HTR-8/SVneo (cell line): ENCODE results near the gene NGF.
"Not testable (repeated sequence)": the region's sequence is repeated elsewhere in the genome, so short reads cannot be mapped to it uniquely, and the experiment has no call there.

Experiments used
- DNase-seq: peaks from one replicate; pipeline ENCODE4 v3.0.0; 2011; ENCODE audit warnings: low spot score, mixed read lengths; ENCODE audit not compliant: insufficient read length
- FAIRE-seq: peaks from 2 replicates; lab custom pipeline; 2011; peaks lifted over from hg19 to GRCh38; lab: Jason Lieb, UNC

The NGF gene

DNA sequence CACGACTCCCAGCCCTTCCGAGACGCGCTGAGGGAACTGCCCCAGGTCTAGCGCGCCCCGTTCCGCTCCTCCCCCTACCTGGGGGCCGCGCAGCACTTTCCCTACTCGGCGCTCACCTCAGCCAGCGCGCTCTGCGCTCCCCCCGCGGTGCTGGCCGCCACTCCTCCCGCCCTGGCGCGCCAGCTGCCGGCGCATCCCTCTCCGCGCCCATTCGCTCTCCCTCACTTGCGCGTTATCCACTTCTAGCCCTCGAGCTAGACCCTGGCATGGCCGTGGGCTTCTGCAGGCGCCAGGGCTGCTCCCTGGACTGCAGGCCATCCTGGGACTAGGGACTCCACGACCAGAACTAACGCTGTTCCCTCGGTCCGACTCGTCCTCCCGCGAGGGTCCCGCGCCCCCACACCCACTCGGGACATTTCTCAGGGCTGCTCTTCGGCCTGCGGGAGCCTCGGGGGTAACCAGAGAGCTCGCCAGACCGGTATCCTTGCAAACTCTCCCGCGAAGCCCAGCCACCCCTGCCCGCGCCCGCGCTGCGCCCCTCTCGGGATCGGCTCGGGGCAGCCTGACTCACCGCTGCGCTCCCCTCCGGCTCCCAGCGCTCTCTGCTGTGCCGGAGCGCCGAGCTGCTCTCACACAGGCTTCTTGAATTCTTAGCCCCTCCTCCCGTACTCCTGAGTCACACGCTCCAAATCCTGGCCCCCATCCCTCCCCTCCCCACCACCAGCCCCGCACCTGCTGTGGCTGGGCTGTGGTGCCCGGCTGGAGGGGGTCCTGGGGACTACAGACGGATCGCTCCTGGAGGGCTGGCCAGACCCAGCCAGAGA lies at the start of gene NGF:
Gene NGF (minus strand): TSS at position 617 of the 824 bp plus-strand sequence. CDS start 51,454 bp downstream, outside the sequence.
- DNase-seq (peak; percentile 49), FAIRE-seq (no peak)

DNA sequence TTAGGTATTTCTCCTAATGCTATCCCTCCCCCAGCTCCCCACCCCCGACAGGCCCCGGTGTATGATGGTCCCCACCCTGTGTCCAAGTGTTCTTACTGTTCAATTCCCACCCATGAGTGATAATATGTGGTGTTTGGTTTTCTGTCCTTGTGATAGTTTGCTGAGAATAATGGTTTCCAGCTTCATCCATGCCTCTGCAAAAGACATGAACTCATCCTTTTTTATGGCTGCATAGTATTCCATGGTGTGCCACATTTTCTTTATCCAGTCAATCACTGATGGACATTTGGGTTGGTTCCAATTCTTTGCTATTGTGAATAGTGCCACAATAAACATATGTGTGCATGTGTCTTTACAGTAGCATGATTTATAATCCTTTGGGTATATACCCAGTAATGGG lies 45.4 kb upstream of the NGF start:
- not testable (repeated sequence) for FAIRE-seq

DNA sequence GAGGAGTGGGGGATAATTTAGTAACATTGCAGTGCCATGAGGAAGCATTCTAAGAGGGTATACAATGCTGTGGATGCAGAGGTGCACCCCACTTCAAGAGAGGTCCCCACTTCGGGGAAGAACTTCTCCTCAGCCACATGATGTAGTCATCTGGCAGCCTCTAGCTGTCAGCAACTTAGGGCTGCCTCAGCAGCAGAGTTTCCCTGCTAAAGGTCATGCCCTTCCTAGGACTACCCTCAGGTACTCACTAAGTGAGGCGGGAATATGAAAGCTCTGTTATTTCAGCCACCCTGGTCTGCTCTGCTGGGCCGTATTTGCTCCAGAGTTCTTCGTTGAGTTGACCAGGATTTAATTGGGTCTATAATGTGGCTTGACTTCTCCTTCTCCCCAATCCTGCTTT lies 41.9 kb upstream of the NGF start:
- no peak for DNase-seq
- FAIRE-seq, result no peak

More for the DNA sequence above, 45.4 kb upstream of the NGF start:
- DNase-seq, result not testable (repeated sequence)

DNA sequence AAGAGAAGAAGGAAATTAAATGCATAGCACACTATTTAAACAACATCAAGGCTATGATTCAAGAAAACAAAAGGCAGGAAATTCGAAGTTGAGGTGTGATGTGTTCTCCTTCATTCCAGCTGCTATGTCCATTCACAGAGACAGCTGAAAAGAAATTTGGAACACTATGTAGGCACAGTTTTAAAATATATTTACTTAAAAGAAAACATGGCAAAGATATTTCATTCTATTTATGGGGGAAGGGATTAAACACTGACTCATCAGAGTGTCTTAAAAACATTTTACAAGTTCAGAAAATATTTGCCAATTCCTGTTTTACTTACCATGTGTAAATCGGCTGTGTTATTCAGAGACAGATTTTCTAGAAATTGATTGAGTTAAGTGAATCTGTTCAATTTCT lies 39.4 kb upstream of the NGF start:
- DNase-seq, result no peak
- FAIRE-seq, result no peak

DNA sequence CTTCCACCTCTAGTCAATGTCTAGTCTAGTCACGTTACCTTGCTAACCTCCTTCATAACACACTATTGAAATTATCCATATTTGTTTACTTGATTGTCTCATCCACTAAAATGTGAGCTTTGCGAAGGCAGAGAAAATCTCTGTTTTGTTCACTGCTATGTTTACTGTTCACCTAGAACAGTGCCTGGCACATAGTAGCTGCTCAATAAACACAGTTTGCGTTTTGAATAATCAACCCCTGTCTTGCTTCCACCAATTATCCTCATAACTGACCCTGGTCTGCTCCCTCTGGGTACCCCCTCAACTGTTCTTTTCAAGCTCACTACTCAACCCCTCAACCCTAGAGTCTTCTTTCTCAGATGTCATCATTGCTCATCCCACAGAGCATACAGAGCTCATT lies 36.5 kb upstream of the NGF start:
- no peak for FAIRE-seq
- no peak for DNase-seq

DNA sequence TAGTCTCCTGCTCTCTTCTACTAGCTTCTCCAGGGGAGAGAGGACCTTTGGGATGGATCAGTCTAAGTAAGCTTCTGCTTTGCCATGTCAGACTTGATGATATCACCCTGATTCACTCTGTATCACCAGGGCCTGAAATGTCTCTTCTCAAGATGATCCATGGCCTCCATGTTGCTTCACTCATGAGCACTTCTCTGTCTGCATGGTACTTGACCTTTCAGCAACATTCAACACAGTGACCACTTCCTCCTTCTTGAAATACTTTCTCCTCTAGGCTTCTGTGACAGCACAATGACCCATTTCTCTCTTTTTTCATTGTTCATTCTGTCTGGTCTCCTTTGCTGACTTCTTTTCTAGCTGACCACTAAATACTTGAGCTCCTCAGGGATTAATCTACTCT lies 35.3 kb upstream of the NGF start:
- DNase-seq, result peak; percentile 1
- FAIRE-seq, result no peak

DNA sequence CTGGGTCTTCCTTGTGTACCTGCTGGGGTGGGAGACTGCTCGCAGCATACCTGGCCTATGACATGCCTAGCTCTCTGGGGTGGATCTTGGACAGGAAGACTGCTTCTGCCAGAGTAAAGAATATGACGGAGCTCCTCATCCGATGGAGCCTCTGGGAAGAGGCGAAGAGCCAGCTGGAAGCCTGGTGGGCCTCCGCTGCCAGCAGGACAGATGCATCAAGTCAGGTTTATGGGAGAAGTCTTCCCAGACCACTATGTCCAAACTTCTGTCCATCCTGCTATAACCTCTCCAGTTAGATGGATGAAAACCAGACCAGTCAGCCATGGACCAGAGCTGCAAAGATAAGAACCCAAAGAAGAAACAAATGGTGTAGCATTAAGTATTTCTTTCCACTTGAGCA lies 27.7 kb upstream of the NGF start:
- DNase-seq, result no peak
- no peak for FAIRE-seq

DNA sequence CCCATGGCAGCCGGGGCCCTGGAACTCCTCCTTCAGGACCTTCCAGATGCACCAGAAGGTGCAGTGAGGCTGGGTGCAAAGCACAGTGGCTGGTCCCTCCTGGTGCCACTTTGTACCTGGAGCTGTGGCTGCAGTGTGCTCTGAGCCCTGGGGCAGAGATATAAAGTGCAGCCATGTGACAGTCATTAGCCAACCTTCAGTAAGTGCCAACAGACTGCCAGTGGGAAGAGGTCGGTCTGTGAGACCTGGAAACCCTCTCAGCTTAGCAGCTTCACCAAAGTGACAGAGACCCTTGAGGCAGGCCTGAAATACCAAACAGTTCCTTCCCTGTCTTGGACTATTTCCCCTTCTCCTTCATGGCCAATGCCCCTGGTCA lies 26.7 kb upstream of the NGF start:
- no peak for FAIRE-seq
- DNase-seq, result no peak

DNA sequence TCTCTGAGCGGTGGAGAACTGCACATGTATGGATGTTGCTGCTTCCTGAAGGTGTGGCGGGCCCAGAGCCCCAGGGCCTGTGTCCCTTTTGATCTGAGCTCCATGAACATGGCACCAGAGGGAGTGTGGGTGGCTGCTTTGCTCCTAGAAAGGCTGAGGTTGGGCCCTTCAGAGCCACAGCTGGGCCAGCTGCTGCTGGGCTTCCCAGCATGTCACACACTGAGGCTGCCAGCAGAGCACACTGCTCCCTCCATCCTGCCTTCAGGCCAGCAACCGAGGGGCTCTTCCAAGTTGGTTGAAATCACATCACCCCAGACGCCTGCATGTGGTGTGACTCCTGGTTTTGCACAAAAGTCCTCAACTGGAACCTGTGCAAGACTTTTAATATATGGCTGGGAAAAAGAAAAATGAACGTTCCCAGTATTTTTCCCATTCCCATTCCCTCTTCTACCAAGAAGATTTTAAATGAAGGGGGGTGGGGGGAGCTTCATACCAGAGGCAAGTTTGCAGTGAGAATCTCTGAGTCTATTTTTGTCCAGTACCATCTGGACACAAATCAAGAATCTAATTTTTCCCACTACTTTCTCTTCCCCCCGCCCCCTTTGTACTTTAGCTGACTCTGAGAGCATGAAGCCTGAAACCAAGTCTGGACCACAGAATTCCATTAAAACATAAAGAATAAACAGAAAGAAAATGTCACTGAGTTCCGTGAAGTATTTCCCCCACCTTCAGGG lies 26.2 kb upstream of the NGF start:
- no peak for DNase-seq
- FAIRE-seq, result no peak

DNA sequence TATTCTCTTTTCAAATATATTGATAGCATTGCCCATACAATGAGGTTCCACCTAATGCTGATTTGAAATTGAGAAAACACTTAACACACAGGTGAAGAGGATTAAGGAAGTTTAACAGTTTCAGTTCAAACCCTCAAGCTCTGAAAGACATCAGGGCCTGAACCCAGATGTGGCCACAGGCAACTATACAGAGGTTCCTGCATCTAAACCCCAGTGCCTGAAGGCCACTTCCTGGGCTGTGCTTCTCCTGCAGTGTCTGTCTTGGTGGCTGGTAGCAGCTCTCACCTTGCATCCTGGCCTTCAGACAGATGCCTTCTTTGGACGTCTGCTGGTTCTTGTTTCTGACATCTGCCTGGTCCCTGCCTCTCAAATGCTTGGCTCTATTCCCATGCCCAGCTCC lies 25.1 kb upstream of the NGF start:
- DNase-seq (no peak), FAIRE-seq (no peak)

DNA sequence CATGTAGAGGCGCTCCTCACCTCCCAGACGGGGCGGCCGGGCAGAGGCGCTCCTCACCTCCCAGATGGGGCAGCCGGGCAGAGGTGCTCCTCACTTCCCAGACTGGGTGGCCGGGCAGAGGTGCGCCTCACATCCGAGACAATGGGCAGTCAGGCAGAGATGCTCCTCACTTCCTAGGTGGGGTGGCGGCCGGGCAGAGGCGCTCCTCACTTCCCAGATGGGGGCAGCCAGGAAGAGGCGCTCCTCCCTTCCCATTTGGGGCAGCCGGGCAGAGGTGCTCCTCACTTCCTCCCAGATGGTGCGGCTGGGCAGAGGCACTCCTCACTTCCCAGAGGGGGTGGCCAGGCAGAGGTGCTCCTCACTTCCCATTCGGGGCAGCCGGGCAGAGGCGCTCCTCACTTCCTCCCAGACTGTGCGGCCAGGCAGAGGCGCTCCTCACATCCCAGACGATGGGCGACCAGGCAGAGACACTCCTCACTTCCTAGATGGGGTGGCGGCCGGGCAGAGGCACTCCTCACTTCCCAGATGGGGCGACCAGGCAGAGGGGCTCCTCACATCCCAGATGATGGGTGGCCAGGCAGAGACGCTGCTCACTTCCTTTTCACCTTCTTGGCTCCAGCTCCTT lies 22.6 kb upstream of the NGF start:
- not testable (repeated sequence) for DNase-seq, FAIRE-seq

DNA sequence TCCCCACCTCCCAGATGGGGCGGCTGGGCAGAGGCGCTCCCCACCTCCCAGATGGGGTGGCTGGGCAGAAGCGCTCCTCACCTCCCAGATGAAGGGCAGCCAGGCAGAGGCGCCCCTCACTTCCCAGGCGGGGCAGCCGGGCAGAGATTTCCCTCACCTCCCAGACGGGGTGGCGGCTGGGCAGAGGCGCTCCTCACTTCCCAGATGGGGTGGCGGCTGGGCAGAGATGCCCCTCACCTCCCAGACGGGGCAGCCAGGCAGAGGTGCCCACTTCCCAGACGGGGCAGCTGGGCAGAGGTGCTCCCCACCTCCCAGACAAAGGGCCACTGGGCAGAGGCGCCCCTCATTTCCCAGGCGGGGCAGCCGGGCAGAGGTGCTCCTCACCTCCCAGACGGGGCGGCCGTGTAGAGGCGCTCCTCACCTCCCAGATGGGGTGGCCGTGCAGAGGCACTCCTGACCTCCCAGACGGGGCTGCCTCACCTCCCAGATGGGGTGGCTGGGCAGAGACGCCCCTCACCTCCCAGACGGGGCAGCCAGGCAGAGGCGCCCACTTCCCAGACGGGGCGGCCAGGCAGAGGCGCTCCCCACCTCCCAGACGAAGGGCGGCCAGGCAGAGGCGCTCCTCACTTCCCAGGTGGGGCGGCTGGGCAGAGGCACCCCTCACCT lies 21.9 kb upstream of the NGF start:
- not testable (repeated sequence) for FAIRE-seq, DNase-seq

DNA sequence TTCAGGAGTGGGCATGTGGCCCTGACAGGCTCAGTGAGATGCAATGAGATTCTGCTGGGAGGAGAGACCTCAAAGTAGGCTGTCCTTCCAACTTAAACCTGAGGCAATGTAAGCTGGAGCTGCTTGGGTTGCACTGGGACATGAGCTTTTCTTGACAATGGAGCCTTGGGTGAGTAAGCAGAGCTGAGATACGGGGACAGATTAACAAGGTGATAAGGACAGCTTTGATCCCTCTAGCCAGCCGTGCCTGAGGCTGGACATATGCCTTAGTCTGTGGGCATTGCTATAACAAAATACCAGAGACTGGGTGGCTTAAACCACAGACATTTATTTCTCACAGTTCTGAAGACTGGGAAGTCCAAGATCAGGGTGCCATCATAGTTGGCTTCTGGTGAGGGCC lies 18.3 kb upstream of the NGF start:
- DNase-seq (no peak), FAIRE-seq (no peak)

DNA sequence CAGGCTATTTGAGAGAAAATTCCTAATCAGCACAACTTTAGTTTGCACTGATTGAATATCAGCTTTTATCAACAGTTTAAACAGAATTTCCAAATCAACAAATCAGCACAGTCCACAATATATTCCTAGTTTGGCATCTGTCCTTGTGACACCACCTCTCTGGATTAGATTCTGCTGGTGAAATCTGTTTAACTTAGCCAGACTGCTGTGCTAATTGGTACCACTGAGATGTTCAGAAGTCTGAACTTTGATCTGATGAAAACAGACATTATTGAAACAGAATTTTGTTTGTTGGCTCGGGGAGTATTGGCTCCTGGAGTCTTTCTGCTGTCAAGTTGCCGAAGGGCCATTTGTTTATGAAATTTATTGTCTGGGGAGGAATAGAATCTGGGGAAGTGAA lies 17.0 kb upstream of the NGF start:
- DNase-seq (no peak), FAIRE-seq (no peak)

DNA sequence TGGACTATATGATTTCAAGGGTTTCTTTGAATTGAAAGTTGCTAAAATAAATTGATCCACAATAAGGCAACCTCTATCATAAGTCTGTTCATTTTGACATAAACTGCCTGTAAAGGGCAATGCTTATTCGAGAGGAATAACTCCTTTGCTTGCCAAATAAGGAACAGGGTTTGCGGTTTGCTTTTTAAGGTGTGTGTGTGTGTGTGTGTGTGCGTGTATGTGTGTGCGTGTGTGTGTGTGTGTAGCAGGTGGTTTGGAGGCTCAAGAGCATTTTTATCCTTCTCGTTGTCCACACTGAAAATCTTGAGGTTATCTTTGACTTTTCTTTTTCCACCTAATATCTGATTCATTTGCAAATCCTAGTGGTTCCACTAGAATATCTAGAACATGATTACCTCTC lies 13.1 kb upstream of the NGF start:
- DNase-seq (no peak), FAIRE-seq (no peak)

DNA sequence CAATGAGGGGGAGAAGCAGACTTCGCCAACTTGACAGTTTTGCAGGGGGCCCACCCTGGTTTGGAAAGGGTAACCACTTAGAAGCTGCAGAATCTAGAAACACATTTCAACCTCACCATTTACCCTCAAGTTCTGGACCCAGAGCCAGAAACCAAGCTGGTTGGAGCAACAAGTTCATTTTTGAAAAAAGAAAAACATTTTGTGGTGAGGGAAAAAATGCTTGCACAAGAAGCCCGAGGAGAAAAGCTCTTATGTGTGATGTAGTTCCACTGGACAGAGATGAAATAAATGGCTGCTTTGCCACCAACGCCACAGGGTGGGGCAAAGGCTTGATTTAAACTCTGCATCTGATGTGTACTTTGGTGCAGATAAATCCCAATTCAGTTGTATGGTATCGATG lies 10.6 kb upstream of the NGF start:
- FAIRE-seq (no peak), DNase-seq (no peak)

DNA sequence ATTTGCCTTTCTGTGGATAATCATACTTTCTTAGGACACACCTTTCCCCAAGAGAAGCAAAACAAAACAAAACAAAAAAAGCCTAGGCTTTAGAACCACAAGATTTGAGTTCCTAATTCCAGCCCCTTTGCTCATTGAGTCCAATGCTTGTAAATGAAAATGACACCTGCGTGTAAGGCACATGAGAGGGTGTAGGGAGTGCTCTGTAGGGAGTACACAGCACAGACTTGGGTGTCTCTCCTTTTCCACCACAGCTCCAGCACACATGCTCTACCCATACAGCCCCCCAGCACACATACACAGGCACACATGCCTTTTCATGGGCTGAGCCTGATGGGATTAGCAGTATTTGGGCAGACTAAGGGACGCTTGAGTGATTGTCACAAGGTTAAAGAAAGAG lies 9.2 kb upstream of the NGF start:
- no peak for FAIRE-seq
- no peak for DNase-seq

DNA sequence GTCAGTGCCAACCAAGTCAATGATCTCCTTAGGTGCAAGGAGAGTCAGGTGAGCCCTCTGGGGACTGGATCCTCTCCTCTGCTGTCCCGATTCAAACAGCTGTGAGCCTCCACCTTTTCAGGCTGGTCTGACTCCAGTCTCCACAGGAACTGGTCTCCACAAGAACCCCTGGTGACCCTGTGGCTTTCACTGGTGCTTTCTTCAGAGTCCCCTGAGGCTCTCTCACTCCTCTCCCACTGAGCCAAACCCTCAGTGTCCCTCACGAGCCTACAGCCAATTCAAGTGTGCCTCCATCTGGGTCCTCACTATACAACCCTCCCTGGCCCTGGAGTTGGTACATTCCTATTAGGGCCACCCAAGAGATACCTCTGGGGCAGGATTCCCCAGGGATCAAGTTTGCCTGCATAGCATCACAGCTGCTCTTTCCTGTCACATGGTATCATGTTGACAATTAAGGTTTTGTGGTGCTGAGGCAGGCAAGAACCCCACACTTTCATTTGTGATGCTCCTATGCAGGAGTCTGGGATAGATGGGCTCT lies 5.2 kb upstream of the NGF start:
- no peak for FAIRE-seq
- DNase-seq, result no peak

DNA sequence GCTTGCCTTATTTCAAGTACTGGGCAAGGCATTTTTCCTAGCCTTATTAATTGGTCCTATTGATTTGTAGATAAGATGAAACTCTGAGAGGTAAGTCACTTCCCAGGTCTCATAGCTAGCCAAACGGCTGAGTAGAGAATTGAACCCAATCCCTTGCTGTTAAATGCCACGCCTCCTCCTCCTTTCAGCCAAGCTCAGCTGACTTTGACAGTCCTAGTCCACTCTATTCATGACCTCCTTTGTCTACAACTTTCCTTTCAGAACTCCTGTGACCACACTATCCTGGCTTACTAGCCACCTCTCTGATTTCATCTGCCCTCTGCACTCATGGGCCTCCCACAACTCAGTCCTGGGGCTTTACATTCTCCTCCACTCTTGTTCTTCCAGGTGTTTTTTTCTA lies 3.9 kb upstream of the NGF start:
- DNase-seq (no peak), FAIRE-seq (no peak)

DNA sequence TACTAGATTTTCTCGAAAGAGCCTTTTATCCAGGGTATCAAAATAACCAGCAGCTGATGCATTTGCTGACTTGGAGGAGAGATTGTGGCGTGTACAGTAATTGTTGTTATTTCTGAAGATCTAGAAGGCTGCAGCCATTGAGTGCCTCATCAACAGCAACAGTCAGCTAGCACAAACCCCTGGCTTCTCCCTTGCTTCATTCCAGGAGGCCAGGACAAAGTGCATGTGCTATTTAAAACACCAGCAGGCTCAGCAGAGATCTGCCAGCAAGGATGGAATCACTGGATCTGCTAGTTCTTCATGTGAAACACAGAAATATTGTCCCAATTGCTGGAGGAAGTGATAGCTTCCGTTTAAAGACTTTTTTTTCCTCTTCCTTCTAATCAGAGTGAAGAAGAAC lies 2.8 kb upstream of the NGF start:
- no peak for DNase-seq

DNA sequence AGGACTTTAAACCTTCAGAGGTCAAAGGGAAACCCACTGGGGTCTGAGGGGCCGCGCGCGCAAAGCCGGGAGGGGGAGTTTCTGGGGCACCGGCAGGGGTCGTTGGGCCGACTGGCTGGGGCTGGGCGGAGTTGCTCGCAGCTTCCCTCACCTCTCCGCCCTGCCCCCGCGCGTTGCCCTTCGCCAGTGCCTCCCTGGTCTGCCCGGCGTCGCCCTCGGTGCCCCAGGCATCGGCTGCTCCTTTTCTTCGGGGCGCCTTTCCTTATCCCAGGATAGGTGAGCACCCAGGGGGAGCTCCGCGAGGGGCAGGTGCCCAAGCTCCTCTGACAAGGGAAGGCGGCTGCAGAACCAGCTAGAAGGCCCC lies 390 bp upstream of the NGF start:
- FAIRE-seq (no peak), DNase-seq (no peak)

More for the DNA sequence above, 2.8 kb upstream of the NGF start:
- FAIRE-seq, result no peak
